Measurements from ENCODE around the gene CLGN.
"Not testable (repeated sequence)": the region's sequence is repeated elsewhere in the genome, so short reads cannot be mapped to it uniquely, and the experiment has no call there.

The CLGN gene

GRCh38 chr4:140427919-140428471, 547 bp upstream of the CLGN start:
- Histone ChIP-seq H3K4me3 (ENCODE audit: low read depth, low read length) (peak overlapping the region; percentile 52), H3K36me3 (peaks cover 3% of the 10 kb centered on the region; the same call in 1 of the 2 replicates), H3K27ac (peak overlapping the region; percentile 73; the same call in 1 of the 2 replicates), H3K9me3 (ENCODE audit: severe bottlenecking) (no peaks in the 10 kb centered on the region), H3K27me3 (ENCODE audit: insufficient read depth, low read depth, severe bottlenecking) (no peaks in the 10 kb centered on the region)
- TF ChIP-seq, protein P1, sequence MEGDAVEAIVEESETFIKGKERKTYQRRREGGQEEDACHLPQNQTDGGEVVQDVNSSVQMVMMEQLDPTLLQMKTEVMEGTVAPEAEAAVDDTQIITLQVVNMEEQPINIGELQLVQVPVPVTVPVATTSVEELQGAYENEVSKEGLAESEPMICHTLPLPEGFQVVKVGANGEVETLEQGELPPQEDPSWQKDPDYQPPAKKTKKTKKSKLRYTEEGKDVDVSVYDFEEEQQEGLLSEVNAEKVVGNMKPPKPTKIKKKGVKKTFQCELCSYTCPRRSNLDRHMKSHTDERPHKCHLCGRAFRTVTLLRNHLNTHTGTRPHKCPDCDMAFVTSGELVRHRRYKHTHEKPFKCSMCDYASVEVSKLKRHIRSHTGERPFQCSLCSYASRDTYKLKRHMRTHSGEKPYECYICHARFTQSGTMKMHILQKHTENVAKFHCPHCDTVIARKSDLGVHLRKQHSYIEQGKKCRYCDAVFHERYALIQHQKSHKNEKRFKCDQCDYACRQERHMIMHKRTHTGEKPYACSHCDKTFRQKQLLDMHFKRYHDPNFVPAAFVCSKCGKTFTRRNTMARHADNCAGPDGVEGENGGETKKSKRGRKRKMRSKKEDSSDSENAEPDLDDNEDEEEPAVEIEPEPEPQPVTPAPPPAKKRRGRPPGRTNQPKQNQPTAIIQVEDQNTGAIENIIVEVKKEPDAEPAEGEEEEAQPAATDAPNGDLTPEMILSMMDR (IDR thresholded peaks at IDR 0.05; ENCODE audit: low read depth, low read length), result no peak
- no peak for DNase-seq

GRCh38 chr4:140426610-140427105, 790 bp downstream of the CLGN start:
- Histone ChIP-seq H3K4me3 (ENCODE audit: low read depth, low read length) (peak overlapping the region; percentile 52), H3K27ac (peak overlapping the region; percentile 73), H3K36me3 (peaks cover 3% of the 10 kb centered on the region; the same call in 1 of the 2 replicates), H3K9me3 (ENCODE audit: severe bottlenecking) (no peaks in the 10 kb centered on the region), H3K27me3 (ENCODE audit: insufficient read depth, low read depth, severe bottlenecking) (no peaks in the 10 kb centered on the region)
- peak; percentile 71 for DNase-seq
- TF ChIP-seq, protein P1 (IDR thresholded peaks at IDR 0.05; ENCODE audit: low read depth, low read length), result peak; percentile 45

DNA sequence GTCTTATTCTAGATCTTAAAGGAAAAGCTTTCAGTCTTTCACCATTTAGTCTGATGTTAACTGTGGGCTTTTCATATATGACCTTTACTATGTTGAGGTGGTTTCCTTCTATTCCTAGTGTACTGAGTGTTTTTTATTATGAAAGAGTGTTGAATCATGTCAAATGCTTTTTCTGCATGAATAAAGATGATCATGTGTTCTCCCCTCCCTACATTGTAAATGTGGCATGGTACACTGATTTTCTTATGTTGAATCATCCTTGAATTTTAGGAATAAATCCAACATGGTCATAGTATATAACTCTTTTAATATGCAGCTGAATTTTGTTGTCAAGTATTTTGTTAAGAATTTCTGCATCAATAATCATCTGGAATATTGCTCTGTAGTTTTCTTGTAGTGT, 4.3 kb downstream of the CLGN start:
- no peaks in the 10 kb centered on the region for H3K27me3 ChIP-seq (ENCODE audit: insufficient read depth, low read depth, severe bottlenecking)
- peaks cover 2% of the 10 kb centered on the region for H3K9me3 ChIP-seq (ENCODE audit: severe bottlenecking)
- H3K4me3 ChIP-seq (ENCODE audit: low read depth, low read length), result no peak overlapping the region
- peaks cover 3% of the 10 kb centered on the region; the same call in 1 of the 2 replicates for H3K36me3 ChIP-seq
- no peak overlapping the region for H3K27ac ChIP-seq
- DNase-seq, result no peak
- TF ChIP-seq, protein P1 (IDR thresholded peaks at IDR 0.05; ENCODE audit: low read depth, low read length), result no peak

DNA sequence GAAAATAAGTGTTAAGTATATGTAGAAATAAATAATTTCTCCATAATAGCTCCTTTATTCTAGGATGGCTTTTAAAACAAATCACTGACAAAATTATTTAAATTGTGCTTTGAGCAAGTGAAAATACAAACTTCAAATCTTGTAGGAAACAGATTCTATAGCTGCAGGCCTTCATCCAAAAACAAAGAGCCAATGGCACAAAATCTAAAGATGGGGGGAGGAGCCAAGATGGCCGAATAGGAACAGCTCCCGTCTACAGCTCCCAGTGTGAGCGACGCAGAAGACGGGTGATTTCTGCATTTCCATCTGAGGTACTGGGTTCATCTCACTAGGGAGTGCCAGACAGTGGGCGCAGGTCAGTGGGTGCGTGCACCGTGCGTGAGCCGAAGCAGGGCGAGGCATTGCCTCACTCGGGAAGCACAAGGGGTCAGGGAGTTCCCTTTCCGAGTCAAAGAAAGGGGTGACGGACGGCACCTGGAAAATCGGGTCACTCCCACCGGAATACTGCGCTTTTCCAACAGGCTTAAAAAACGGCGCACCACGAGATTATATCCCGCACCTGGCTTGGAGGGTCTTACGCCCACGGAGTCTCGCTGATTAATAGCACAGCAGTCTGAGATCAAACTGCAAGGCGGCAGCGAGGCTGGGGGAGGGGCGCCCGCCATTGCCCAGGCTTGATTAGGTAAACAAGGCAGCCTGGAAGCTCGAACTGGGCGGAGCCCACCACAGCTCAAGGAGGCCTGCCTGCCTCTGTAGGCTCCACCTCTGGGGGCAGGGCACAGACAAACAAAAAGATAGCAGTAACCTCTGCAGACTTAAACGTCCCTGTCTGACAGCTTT, 14.1 kb downstream of the CLGN start:
- not testable (repeated sequence) for DNase-seq; H3K36me3 ChIP-seq; H3K9me3 ChIP-seq (ENCODE audit: severe bottlenecking); H3K27ac ChIP-seq; H3K4me3 ChIP-seq (ENCODE audit: low read depth, low read length); H3K27me3 ChIP-seq (ENCODE audit: insufficient read depth, low read depth, severe bottlenecking)

GRCh38 chr4:140408974-140409373, 18.5 kb downstream of the CLGN start:
- Histone ChIP-seq H3K36me3 (no peaks in the 10 kb centered on the region), H3K27ac (no peak overlapping the region), H3K27me3 (ENCODE audit: insufficient read depth, low read depth, severe bottlenecking) (no peaks in the 10 kb centered on the region), H3K4me3 (ENCODE audit: low read depth, low read length) (no peak overlapping the region), H3K9me3 (ENCODE audit: severe bottlenecking) (no peaks in the 10 kb centered on the region)
- TF ChIP-seq, protein P1 (IDR thresholded peaks at IDR 0.05; ENCODE audit: low read depth, low read length), result no peak
- DNase-seq, result no peak

DNA sequence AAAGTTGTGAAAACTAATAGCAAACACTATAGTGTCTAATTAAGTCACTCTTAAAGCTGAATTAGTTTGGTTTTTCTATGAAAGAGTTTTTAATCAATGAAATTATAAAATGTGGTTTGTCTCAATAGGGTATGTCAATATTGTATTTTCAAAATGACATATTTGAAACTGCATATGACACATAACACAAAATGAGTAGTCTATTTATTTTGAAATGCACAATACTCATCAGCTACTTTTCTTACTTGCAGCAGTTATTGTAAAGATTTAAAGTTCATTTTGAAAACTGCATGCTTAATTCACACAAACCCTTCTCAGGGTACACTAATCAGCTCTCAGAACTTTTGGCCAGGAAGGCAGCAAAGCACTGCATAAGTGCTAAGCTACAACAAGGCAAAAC, 21.2 kb downstream of the CLGN start:
- H3K36me3 ChIP-seq, result no peaks in the 10 kb centered on the region
- H3K27me3 ChIP-seq (ENCODE audit: insufficient read depth, low read depth, severe bottlenecking), result no peaks in the 10 kb centered on the region
- no peak for DNase-seq
- H3K27ac ChIP-seq, result no peak overlapping the region
- no peak overlapping the region for H3K4me3 ChIP-seq (ENCODE audit: low read depth, low read length)
- TF ChIP-seq, protein P1 (IDR thresholded peaks at IDR 0.05; ENCODE audit: low read depth, low read length), result no peak
- no peaks in the 10 kb centered on the region for H3K9me3 ChIP-seq (ENCODE audit: severe bottlenecking)
